ENCODE measurements around the gene GH1.
"Not testable (repeated sequence)": the region's sequence is repeated elsewhere in the genome, so short reads cannot be mapped to it uniquely, and the experiment has no call there.

The GH1 gene

GRCh38 chr17:63925615-63926014 lies 7.0 kb upstream of the GH1 start:
- Mint-ChIP-seq H3K27ac (no peak overlapping the region), H3K4me1 (no peaks in the 10 kb centered on the region), H3K9me3 (no peaks in the 10 kb centered on the region), H3K36me3 (ENCODE audit: low read depth) (no peaks in the 10 kb centered on the region), H3K4me3 (no peak overlapping the region), H3K27me3 (ENCODE audit: low read depth) (no peaks in the 10 kb centered on the region)
- no peak for TF ChIP-seq CTCF (IDR thresholded peaks at IDR 0.05; ENCODE audit: unreplicated experiment in 3 of 3)

DNA sequence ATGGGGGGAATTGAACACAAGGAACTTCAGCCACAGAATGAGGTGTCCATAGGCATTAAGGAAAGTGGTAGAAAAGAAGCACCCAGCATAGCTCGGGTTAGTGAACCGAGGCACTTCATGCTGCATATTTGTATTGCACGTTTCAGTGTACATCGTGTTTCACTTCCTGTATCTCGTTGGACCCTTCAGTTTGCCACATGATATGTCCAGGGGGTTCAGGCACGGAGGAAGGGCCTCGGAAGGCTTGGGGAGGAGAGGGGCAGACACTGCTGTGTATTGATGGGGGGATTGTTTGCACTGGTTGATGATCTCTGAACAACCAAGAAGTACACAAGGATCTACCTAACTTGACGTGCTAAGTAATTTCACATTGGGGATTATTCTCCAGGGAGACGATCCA lies 3.8 kb upstream of the GH1 start:
- H3K27ac Mint-ChIP-seq; H3K4me1 Mint-ChIP-seq; H3K4me3 Mint-ChIP-seq; H3K9me3 Mint-ChIP-seq; H3K27me3 Mint-ChIP-seq (ENCODE audit: low read depth); H3K36me3 Mint-ChIP-seq (ENCODE audit: low read depth): not testable (repeated sequence)

DNA sequence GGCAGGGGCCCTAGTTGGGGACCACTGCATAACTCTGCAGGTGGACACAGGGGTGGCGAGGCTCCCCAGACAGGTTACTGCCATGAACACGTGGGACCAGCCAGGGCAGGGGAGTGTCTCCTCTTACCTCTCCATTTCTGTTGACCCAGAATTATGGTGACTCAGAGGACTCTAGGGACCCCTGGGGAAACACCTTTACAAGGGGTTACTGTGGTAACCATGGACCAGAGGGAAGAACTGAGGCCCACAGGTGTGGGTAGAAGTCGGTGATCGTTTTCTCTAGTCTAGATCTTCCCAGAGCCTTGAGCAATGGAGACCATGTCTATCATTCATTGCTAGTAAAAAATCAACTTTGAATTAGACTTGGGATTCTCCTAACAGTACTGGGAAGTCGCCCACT lies 2.1 kb upstream of the GH1 start:
- H3K4me3 Mint-ChIP-seq; H3K36me3 Mint-ChIP-seq (ENCODE audit: low read depth); H3K4me1 Mint-ChIP-seq; H3K9me3 Mint-ChIP-seq; H3K27ac Mint-ChIP-seq: not testable (repeated sequence)
- H3K27me3 Mint-ChIP-seq (ENCODE audit: low read depth), result peaks cover 13% of the 10 kb centered on the region

GRCh38 chr17:63920050-63920449 lies 1.4 kb upstream of the GH1 start:
- not testable (repeated sequence) for H3K27ac Mint-ChIP-seq; H3K36me3 Mint-ChIP-seq (ENCODE audit: low read depth); H3K9me3 Mint-ChIP-seq; H3K4me1 Mint-ChIP-seq; H3K4me3 Mint-ChIP-seq
- H3K27me3 Mint-ChIP-seq (ENCODE audit: low read depth), result peaks cover 13% of the 10 kb centered on the region

- no peaks in the 10 kb centered on the region for H3K9me3 Mint-ChIP-seq
- no peak overlapping the region for H3K27ac Mint-ChIP-seq
- no peaks in the 10 kb centered on the region for H3K36me3 Mint-ChIP-seq (ENCODE audit: low read depth)
- H3K4me3 Mint-ChIP-seq, result no peak overlapping the region
- peaks cover 13% of the 10 kb centered on the region for H3K27me3 Mint-ChIP-seq (ENCODE audit: low read depth)
- peaks cover 5% of the 10 kb centered on the region for H3K4me1 Mint-ChIP-seq
- peak; percentile 84 to 91 (median 85) for TF ChIP-seq CTCF (IDR thresholded peaks at IDR 0.05; ENCODE audit: unreplicated experiment in 3 of 3)
Observed at GRCh38 chr17:63919311-63919723, 678 bp upstream of the GH1 start.

- no peaks in the 10 kb centered on the region for H3K36me3 Mint-ChIP-seq (ENCODE audit: low read depth)
- H3K4me1 Mint-ChIP-seq, result peaks cover 5% of the 10 kb centered on the region
- TF ChIP-seq CTCF (IDR thresholded peaks at IDR 0.05; ENCODE audit: unreplicated experiment in 3 of 3), result no peak
- H3K27me3 Mint-ChIP-seq (ENCODE audit: low read depth), result peaks cover 13% of the 10 kb centered on the region
- H3K9me3 Mint-ChIP-seq, result no peaks in the 10 kb centered on the region
- no peak overlapping the region for H3K4me3 Mint-ChIP-seq
- H3K27ac Mint-ChIP-seq, result no peak overlapping the region
Observed at GRCh38 chr17:63918305-63918704, 334 bp downstream of the GH1 start.

DNA sequence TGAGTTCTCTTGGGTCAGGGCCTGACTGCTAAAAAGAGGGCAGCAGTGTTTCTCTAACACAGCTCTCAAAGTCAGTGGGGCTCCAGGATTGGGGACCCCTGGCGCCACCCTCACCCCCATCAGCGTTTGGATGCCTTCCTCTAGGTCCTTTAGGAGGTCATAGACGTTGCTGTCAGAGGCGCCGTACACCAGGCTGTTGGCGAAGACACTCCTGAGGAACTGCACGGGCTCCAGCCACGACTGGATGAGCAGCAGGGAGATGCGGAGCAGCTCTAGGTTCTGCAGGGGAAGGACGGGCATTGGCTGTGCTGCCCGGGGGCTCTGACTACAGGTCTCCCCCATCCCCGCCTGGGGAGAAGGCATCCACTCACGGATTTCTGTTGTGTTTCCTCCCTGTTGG lies 993 bp downstream of the GH1 start:
- Mint-ChIP-seq H3K27me3 (ENCODE audit: low read depth) (peaks cover 13% of the 10 kb centered on the region), H3K4me3 (no peak overlapping the region), H3K36me3 (ENCODE audit: low read depth) (no peaks in the 10 kb centered on the region), H3K27ac (no peak overlapping the region), H3K4me1 (peaks cover 5% of the 10 kb centered on the region), H3K9me3 (no peaks in the 10 kb centered on the region)
- no peak for TF ChIP-seq CTCF (IDR thresholded peaks at IDR 0.05; ENCODE audit: unreplicated experiment in 3 of 3)

- H3K4me1 Mint-ChIP-seq; H3K36me3 Mint-ChIP-seq (ENCODE audit: low read depth); H3K9me3 Mint-ChIP-seq; H3K27ac Mint-ChIP-seq; H3K4me3 Mint-ChIP-seq: not testable (repeated sequence)
- peaks cover 13% of the 10 kb centered on the region for H3K27me3 Mint-ChIP-seq (ENCODE audit: low read depth)
Observed at GRCh38 chr17:63917206-63917605, 1.4 kb downstream of the GH1 start.
